ENCODE data around the gene CDHR1. TPM values are rescaled to one million over a fixed set of nuclear protein-coding genes. Genes with fewer than 3 reads are reported as not detected.

The CDHR1 gene
- total RNA-seq, 4 donors from 2014 or later, result 0.10 to 0.67 TPM; not detected in 2

DNA sequence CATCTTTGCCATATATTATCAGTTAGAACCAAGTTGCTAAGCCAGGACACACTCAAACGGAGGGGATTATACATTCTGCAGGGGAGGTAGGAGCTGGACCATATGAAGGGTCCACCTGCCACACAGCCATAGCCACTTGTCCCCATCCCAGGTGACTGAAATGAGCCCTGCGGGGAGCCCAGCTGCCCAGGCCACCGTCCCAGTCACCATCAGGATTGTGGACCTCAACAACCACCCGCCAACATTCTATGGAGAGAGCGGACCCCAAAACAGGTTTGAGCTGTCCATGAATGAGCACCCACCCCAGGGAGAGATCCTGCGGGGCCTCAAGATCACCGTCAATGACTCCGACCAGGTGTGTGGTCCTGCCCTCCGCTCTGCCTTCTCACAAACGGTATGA, 13.7 kb downstream of the CDHR1 start:
- Histone ChIP-seq H3K36me3 (no peaks in the 10 kb centered on the region), H3K27ac (no peak overlapping the region), H3K27me3 (peaks cover 45% of the 10 kb centered on the region), H3K9me3 (no peaks in the 10 kb centered on the region), H3K4me1 (no peaks in the 10 kb centered on the region), H3K4me3 (no peak overlapping the region)
- 40 to 67% methylated on average over 1 of the region's 10 CpGs for WGBS, 2 donors (ENCODE audit: low coverage in 1 of 2)
- no peak for ATAC-seq
- TF ChIP-seq POLR2AphosphoS5 (IDR thresholded peaks at IDR 0.05) (no peak), POLR2A (IDR thresholded peaks at IDR 0.05) (no peak), EP300 (IDR thresholded peaks at IDR 0.05) (no peak)
- TF ChIP-seq, protein P1, sequence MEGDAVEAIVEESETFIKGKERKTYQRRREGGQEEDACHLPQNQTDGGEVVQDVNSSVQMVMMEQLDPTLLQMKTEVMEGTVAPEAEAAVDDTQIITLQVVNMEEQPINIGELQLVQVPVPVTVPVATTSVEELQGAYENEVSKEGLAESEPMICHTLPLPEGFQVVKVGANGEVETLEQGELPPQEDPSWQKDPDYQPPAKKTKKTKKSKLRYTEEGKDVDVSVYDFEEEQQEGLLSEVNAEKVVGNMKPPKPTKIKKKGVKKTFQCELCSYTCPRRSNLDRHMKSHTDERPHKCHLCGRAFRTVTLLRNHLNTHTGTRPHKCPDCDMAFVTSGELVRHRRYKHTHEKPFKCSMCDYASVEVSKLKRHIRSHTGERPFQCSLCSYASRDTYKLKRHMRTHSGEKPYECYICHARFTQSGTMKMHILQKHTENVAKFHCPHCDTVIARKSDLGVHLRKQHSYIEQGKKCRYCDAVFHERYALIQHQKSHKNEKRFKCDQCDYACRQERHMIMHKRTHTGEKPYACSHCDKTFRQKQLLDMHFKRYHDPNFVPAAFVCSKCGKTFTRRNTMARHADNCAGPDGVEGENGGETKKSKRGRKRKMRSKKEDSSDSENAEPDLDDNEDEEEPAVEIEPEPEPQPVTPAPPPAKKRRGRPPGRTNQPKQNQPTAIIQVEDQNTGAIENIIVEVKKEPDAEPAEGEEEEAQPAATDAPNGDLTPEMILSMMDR (IDR thresholded peaks at IDR 0.05), result no peak

DNA sequence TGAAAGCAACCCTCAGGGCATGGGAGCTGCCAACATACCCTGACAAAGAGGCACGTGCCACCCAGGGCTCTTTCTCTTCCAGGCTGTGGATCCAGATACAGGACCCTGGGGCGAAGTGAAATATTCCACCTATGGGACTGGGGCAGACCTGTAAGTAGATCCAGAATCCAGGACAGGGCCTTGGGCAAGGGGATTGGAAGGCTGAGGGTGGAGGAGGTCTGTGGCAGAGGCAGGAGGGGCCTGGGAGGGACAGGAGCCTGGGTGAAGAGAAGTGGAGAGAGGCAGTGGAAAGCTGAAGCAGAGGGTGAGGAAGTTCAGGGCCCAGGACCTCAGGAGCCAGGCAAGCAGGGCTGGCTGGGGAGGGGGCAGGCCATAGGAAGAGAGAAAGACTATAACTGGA, 17.2 kb downstream of the CDHR1 start:
- no peak for ATAC-seq
- WGBS, 2 donors (ENCODE audit: low coverage in 1 of 2), result no CpG with 5 or more reads among the region's 2 CpGs
- H3K27me3 ChIP-seq, result peaks cover 38% of the 10 kb centered on the region
- no peak overlapping the region for H3K27ac ChIP-seq
- H3K4me1 ChIP-seq, result no peaks in the 10 kb centered on the region
- H3K36me3 ChIP-seq, result no peaks in the 10 kb centered on the region
- H3K9me3 ChIP-seq, result no peaks in the 10 kb centered on the region
- no peak overlapping the region for H3K4me3 ChIP-seq
- TF ChIP-seq POLR2A (IDR thresholded peaks at IDR 0.05) (no peak), EP300 (IDR thresholded peaks at IDR 0.05) (no peak), POLR2AphosphoS5 (IDR thresholded peaks at IDR 0.05) (no peak)
- TF ChIP-seq, protein P1 (IDR thresholded peaks at IDR 0.05), result no peak

DNA sequence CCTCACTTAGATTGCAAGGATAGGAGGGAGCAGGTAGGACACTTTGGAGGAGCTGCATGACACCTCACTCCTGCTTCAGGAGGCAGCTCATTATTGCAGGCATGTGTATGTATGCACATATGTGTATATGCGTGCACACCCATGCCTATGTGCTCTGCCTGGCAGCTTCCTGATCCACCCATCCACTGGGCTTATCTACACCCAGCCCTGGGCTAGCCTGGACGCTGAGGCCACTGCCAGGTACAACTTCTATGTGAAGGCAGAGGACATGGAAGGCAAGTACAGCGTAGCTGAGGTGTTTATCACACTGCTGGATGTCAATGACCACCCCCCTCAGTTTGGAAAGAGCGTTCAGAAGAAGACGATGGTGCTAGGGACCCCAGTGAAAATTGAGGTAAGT, 17.7 kb downstream of the CDHR1 start:
- ATAC-seq, result no peak
- Histone ChIP-seq H3K4me3 (no peak overlapping the region), H3K27ac (no peak overlapping the region), H3K4me1 (no peaks in the 10 kb centered on the region), H3K36me3 (no peaks in the 10 kb centered on the region), H3K27me3 (peaks cover 35% of the 10 kb centered on the region), H3K9me3 (no peaks in the 10 kb centered on the region)
- 51 to 83% methylated on average over 1 to 4 of the region's 5 CpGs for WGBS, 2 donors (ENCODE audit: low coverage in 1 of 2)
- TF ChIP-seq POLR2AphosphoS5 (IDR thresholded peaks at IDR 0.05) (no peak), EP300 (IDR thresholded peaks at IDR 0.05) (no peak), POLR2A (IDR thresholded peaks at IDR 0.05) (no peak)
- TF ChIP-seq, protein P1 (IDR thresholded peaks at IDR 0.05), result no peak

DNA sequence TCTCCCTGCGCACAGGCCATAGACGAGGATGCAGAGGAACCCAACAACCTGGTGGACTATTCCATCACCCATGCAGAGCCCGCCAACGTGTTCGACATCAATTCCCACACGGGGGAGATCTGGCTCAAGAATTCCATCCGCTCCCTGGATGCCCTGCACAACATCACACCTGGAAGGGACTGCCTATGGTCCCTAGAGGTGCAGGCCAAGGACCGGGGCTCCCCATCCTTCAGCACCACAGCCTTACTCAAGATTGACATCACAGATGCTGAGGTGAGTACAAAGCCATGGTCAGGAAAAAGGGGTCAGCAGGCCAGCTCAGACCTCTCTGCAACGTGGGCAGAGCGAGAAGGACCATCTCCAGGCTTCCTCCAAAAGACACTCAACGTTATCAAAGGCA, 18.7 kb downstream of the CDHR1 start:
- no peak for ATAC-seq
- Histone ChIP-seq H3K4me1 (no peaks in the 10 kb centered on the region), H3K36me3 (no peaks in the 10 kb centered on the region), H3K27ac (no peak overlapping the region), H3K27me3 (peaks cover 28% of the 10 kb centered on the region), H3K4me3 (no peak overlapping the region), H3K9me3 (no peaks in the 10 kb centered on the region)
- WGBS, 2 donors (ENCODE audit: low coverage in 1 of 2), result 88% methylated on average over 8 of the region's 11 CpGs; no CpG with 5 or more reads in 1 of the 2 donors
- no peak for TF ChIP-seq EP300 (IDR thresholded peaks at IDR 0.05)
- TF ChIP-seq POLR2A (IDR thresholded peaks at IDR 0.05), result no peak

DNA sequence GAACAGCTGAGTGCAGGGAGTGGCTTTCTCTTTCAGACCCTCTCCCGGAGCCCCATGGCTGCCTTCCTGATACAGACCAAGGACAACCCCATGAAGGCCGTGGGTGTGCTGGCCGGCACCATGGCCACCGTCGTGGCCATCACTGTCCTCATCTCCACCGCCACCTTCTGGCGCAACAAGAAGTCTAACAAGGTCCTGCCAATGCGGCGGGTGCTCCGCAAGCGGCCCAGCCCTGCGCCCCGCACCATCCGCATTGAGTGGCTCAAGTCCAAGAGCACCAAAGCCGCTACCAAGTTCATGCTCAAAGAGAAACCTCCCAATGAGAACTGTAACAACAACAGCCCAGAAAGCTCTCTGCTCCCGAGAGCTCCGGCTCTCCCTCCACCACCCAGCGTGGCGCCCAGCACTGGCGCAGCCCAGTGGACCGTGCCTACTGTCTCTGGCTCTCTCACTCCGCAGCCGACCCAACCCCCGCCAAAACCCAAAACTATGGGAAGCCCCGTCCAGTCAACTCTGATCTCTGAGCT, 19.8 kb downstream of the CDHR1 start:
- TF ChIP-seq POLR2A (IDR thresholded peaks at IDR 0.05) (no peak), EP300 (IDR thresholded peaks at IDR 0.05) (no peak), POLR2AphosphoS5 (IDR thresholded peaks at IDR 0.05) (no peak)
- TF ChIP-seq, protein P1 (IDR thresholded peaks at IDR 0.05), result no peak
- Histone ChIP-seq H3K27ac (no peak overlapping the region), H3K4me3 (no peak overlapping the region), H3K9me3 (no peaks in the 10 kb centered on the region), H3K4me1 (no peaks in the 10 kb centered on the region), H3K27me3 (peaks cover 28% of the 10 kb centered on the region), H3K36me3 (no peaks in the 10 kb centered on the region)
- 55% methylated on average over 3 of the region's 25 CpGs; no CpG with 5 or more reads in 1 of the 2 donors for WGBS, 2 donors (ENCODE audit: low coverage in 1 of 2)
- no peak for ATAC-seq
